Spinal cord (tissue), 10 donors: ENCODE data around the gene ATF4. TPM values are rescaled to one million over a fixed set of nuclear protein-coding genes. Genes with fewer than 3 reads are reported as not detected.

Source experiments
- DNase-seq, 6 donors: peaks; one replicate each; pipeline versions ENCODE4 v3.0.0 to v3.0.0-alpha.2; 2013 to 2015; ENCODE audit warnings: low spot score in 6 of 6, low read depth in 4 of 6
- H3K27ac ChIP-seq: one replicate; pipeline ENCODE4 v1.5.1; 2013; ENCODE audit warnings: low read depth, low read length, control low read depth
- H3K27me3 ChIP-seq: one replicate; pipeline ENCODE4 v1.6.1; 2013; ENCODE audit warnings: low read length; ENCODE audit not compliant: control insufficient read depth, insufficient read depth
- H3K36me3 ChIP-seq: one replicate; pipeline ENCODE4 v1.6.1; 2013; ENCODE audit warnings: low read length; ENCODE audit not compliant: control insufficient read depth, insufficient read depth
- H3K4me1 ChIP-seq: one replicate; pipeline ENCODE4 v1.6.1; 2013; ENCODE audit warnings: low read length; ENCODE audit not compliant: control insufficient read depth, insufficient read depth
- H3K4me3 ChIP-seq: one replicate; pipeline ENCODE4 v1.5.1; 2013; ENCODE audit warnings: low read depth, low read length, control low read depth
- H3K9me3 ChIP-seq: one replicate; pipeline ENCODE4 v1.6.1; 2013; ENCODE audit warnings: low read length; ENCODE audit not compliant: control insufficient read depth, insufficient read depth
- WGBS: methylation state at CpG from one replicate; pipeline ENCODE4 v1.1.5; 2013; ENCODE audit warnings: missing lambda C conversion rate; ENCODE audit not compliant: insufficient coverage; 5-methylcytosine and 5-hydroxymethylcytosine counted together
- long read RNA-seq, 4 donors: transcript quantifications; one replicate each; lab custom pipeline, GENCODE V29; 2026
- polyA plus RNA-seq, 2 donors: library from polyadenylated mRNA; unstranded; fragments of 120-200 nt; gene quantifications; one replicate each; pipeline ENCODE4 v1.2.1, GENCODE V29; 2013; ENCODE audit not compliant: insufficient read length in 2 of 2
- total RNA-seq, 2 donors: library from RNA; depleted of rRNA in 1 of 2; stranded (reverse); fragments of 120-200 nt in 1 of 2; fragments of >200 nt in 1 of 2; gene quantifications; one replicate each; pipeline versions ENCODE4 v1.2.3 to v1.2.4, GENCODE V29; 2013 to 2014
- donor health status: healthy.

Gene ATF4, protein sequence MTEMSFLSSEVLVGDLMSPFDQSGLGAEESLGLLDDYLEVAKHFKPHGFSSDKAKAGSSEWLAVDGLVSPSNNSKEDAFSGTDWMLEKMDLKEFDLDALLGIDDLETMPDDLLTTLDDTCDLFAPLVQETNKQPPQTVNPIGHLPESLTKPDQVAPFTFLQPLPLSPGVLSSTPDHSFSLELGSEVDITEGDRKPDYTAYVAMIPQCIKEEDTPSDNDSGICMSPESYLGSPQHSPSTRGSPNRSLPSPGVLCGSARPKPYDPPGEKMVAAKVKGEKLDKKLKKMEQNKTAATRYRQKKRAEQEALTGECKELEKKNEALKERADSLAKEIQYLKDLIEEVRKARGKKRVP
- total RNA-seq (100 to 1,000 TPM in 1 of 2 donors, 10 to 100 TPM in 1; 72.8 to 250 TPM), polyA plus RNA-seq (100 to 1,000 TPM; 256 to 268 TPM)
- long read RNA-seq, donor 1, transcript ATF4-202 (3 exons, 1,419 nt), result major isoform, 72 of 174 reads
- long read RNA-seq, donor 1, transcript ATF4-201 (2 exons, 2,019 nt), result minor isoform, 16 of 174 reads
- long read RNA-seq, donor 1, partial matches to known transcripts, result 86 of 174 reads
- long read RNA-seq, donor 1, other reads (novel, unspliced or antisense), result 0 of 174 reads
- long read RNA-seq, donor 2, transcript ATF4-202 (3 exons, 1,419 nt), result major isoform, 19 of 31 reads
- long read RNA-seq, donor 2, transcript ATF4-201 (2 exons, 2,019 nt), result minor isoform, 12 of 31 reads
- long read RNA-seq, donor 2, partial matches to known transcripts, result 0 of 31 reads
- long read RNA-seq, donor 2, other reads (novel, unspliced or antisense), result 0 of 31 reads
- long read RNA-seq, donor 3, transcript ATF4-201 (2 exons, 2,019 nt), result minor isoform, 9 of 39 reads
- long read RNA-seq, donor 3, transcript ATF4-202 (3 exons, 1,419 nt), result major isoform, 30 of 39 reads
- long read RNA-seq, donor 3, partial matches to known transcripts, result 0 of 39 reads
- long read RNA-seq, donor 3, other reads (novel, unspliced or antisense), result 0 of 39 reads
- long read RNA-seq, donor 4, transcript ATF4-201 (2 exons, 2,019 nt), result minor isoform, 40 of 211 reads
- long read RNA-seq, donor 4, transcript ATF4-202 (3 exons, 1,419 nt), result major isoform, 155 of 211 reads
- long read RNA-seq, donor 4, partial matches to known transcripts, result 16 of 211 reads
- long read RNA-seq, donor 4, other reads (novel, unspliced or antisense), result 0 of 211 reads

DNA sequence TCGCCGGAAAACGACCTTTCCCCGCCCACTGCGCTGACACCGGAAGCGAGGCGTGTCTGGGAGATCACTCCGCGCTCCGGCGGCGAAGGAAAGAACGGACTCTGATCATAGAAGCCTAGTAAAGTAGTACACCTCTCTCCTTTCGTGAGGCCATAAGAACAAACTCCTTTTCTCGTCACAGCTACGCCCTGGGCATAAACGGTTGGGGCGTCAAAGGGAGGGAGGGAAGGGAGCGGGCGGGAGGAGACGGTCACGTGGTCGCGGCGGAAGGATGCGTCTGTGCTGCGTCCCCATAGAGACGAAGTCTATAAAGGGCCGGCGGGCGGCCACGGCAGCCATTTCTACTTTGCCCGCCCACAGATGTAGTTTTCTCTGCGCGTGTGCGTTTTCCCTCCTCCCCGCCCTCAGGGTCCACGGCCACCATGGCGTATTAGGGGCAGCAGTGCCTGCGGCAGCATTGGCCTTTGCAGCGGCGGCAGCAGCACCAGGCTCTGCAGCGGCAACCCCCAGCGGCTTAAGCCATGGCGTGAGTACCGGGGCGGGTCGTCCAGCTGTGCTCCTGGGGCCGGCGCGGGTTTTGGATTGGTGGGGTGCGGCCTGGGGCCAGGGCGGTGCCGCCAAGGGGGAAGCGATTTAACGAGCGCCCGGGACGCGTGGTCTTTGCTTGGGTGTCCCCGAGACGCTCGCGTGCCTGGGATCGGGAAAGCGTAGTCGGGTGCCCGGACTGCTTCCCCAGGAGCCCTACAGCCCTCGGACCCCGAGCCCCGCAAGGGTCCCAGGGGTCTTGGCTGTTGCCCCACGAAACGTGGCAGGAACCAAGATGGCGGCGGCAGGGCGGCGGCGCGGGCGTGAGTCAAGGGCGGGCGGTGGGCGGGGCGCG, at the start of gene ATF4:
ATF4 (plus strand) TSS at position 337 of the 880 bp plus-strand sequence. CDS start 884 bp downstream, outside the sequence.
- WGBS, result under 1% methylated on average over 79 of the region's 86 CpGs
- Histone ChIP-seq H3K27me3 (no peaks in the 10 kb centered on the region), H3K4me1 (peaks cover 58% of the 10 kb centered on the region), H3K9me3 (no peaks in the 10 kb centered on the region), H3K4me3 (peak within 1 kb of the TSS; percentile 100), H3K36me3 (peaks cover 52% of the 10 kb centered on the region), H3K27ac (peak within 1 kb of the TSS; percentile 99)
- DNase-seq, result peak in 4 of 6 donors; percentile 83 to 100 (median 90)

GRCh38 chr22:39471381-39472141, 48.8 kb upstream of the ATF4 start:
- no peak for DNase-seq
- no peaks in the 10 kb centered on the region for H3K27me3 ChIP-seq
- H3K4me3 ChIP-seq, result no peak overlapping the region
- H3K4me1 ChIP-seq, result peaks cover 79% of the 10 kb centered on the region
- H3K36me3 ChIP-seq, result peaks cover 38% of the 10 kb centered on the region
- WGBS, result 22% methylated on average over 12 of the region's 13 CpGs
- no peaks in the 10 kb centered on the region for H3K9me3 ChIP-seq
- H3K27ac ChIP-seq, result peak overlapping the region; percentile 76

- H3K36me3 ChIP-seq, result peaks cover 42% of the 10 kb centered on the region
- no peaks in the 10 kb centered on the region for H3K9me3 ChIP-seq
- no peak for DNase-seq
- H3K27me3 ChIP-seq, result no peaks in the 10 kb centered on the region
- WGBS, result 75% methylated on average over 17 of the region's 19 CpGs
- H3K4me1 ChIP-seq, result peaks cover 81% of the 10 kb centered on the region
- H3K27ac ChIP-seq, result peak overlapping the region; percentile 76
- H3K4me3 ChIP-seq, result no peak overlapping the region
These were observed 47.5 kb upstream of the ATF4 start for GRCh38 chr22:39472570-39473556.

DNA sequence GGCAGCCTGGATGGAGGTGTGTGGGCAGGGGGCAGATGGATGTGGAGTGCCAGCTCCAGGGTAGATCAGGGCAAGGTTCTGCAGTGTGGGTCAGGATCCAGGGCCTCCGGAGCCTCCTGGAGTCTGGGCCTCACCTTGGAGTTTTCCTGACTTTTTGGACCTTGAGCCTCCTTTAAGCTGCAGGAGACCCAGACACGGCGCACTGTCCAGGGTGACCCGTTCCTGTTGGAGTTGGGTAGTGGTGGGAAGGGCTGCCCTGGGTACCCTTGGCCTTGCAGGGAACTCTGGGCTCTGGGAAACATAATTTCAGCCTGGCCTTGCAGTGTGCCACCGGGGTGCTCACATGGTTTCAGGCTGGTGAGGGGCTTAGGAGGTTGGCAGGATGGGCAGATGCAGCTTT, 46.5 kb upstream of the ATF4 start:
- 93% methylated on average over 5 of the region's 5 CpGs for WGBS
- Histone ChIP-seq H3K9me3 (no peaks in the 10 kb centered on the region), H3K27ac (no peak overlapping the region), H3K27me3 (no peaks in the 10 kb centered on the region), H3K36me3 (peaks cover 43% of the 10 kb centered on the region), H3K4me1 (peaks cover 87% of the 10 kb centered on the region), H3K4me3 (no peak overlapping the region)
- DNase-seq, result no peak

DNA sequence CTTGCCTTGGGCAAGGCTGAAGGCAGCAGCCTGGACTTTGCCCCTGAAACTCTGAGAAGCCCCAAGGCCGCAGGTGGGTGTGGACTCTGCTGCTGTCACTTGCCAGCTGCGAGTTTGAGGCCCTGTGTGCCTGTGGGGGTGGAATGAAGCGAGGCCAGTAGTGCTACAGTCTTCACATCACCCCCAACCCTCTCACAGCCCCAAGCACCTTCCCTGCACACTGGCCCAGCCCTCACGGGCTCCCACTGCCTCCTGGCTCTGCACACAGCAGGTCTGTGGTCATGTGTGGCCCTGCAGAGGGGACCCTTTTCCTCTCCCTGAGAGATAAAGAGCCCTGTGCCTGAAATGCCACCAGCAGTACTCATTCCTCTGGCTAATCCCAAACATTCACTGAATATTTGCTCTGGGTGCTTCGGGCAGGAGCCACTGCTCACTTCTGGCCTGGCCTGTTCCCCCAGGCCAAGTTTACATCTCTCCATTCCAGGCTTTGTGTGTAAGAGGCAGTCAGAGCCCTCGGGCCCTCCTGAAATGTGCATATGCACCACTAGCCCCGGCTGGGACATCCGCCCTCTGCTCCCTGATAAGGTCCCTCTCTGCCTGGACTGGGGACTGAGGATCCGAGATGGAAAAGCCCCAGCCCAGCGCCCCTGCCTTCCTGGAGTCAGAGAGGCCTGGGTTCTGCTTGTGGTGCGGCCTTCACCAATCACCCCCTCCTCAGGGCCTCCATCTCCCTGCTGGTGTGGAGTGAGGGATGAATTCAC, 45.8 kb upstream of the ATF4 start:
- peaks cover 81% of the 10 kb centered on the region for H3K4me1 ChIP-seq
- H3K4me3 ChIP-seq, result no peak overlapping the region
- peak overlapping the region; percentile 25 for H3K27ac ChIP-seq
- H3K9me3 ChIP-seq, result no peaks in the 10 kb centered on the region
- H3K27me3 ChIP-seq, result no peaks in the 10 kb centered on the region
- 59% methylated on average over 3 of the region's 11 CpGs for WGBS
- peaks cover 42% of the 10 kb centered on the region for H3K36me3 ChIP-seq
- DNase-seq, result no peak

- H3K27ac ChIP-seq, result no peak overlapping the region
- H3K36me3 ChIP-seq, result peaks cover 42% of the 10 kb centered on the region
- H3K27me3 ChIP-seq, result no peaks in the 10 kb centered on the region
- H3K4me1 ChIP-seq, result peaks cover 80% of the 10 kb centered on the region
- no peaks in the 10 kb centered on the region for H3K9me3 ChIP-seq
- WGBS, result 45% methylated on average over 6 of the region's 9 CpGs
- no peak overlapping the region for H3K4me3 ChIP-seq
- DNase-seq, result no peak
These were observed 45.0 kb upstream of the ATF4 start for GRCh38 chr22:39475337-39475736.

GRCh38 chr22:39475902-39476301, 44.5 kb upstream of the ATF4 start:
- DNase-seq, result peak in 1 of 6 donors; percentile 27
- no peak overlapping the region for H3K27ac ChIP-seq
- no peaks in the 10 kb centered on the region for H3K27me3 ChIP-seq
- no peak overlapping the region for H3K4me3 ChIP-seq
- H3K9me3 ChIP-seq, result no peaks in the 10 kb centered on the region
- H3K36me3 ChIP-seq, result peaks cover 46% of the 10 kb centered on the region
- WGBS, result 4% methylated on average over 2 of the region's 3 CpGs
- peaks cover 80% of the 10 kb centered on the region for H3K4me1 ChIP-seq
